ENCODE data around the gene WDR91. TPM values are rescaled to one million over a fixed set of nuclear protein-coding genes. Genes with fewer than 3 reads are reported as not detected.
"Not testable (repeated sequence)": the region's sequence is repeated elsewhere in the genome, so short reads cannot be mapped to it uniquely, and the experiment has no call there.

WDR91 gene
- total RNA-seq, 1 donor from 2014 or later: 27.1 TPM

GRCh38 chr7:135215180-135215579 lies 3.9 kb upstream of the WDR91 start:
- DNase-seq: no peak
- no peaks in the 10 kb centered on the region for H3K9me3 ChIP-seq
- no peaks in the 10 kb centered on the region for H3K27me3 ChIP-seq (ENCODE audit: low read depth)
- no peak for ATAC-seq
- H3K4me3 ChIP-seq: no peak overlapping the region
- intact Hi-C loops (cut with DNase I): no loop called here
- H3K4me1 ChIP-seq: peaks cover 6% of the 10 kb centered on the region
- TF ChIP-seq CTCF (IDR thresholded peaks at IDR 0.05): no peak
- no peaks in the 10 kb centered on the region for H3K36me3 ChIP-seq
- no peak overlapping the region for H3K27ac ChIP-seq

GRCh38 chr7:135213831-135214230 lies 2.5 kb upstream of the WDR91 start:
- intact Hi-C loops (cut with DNase I): no loop called here
- TF ChIP-seq CTCF (IDR thresholded peaks at IDR 0.05): no peak
- no peaks in the 10 kb centered on the region for H3K36me3 ChIP-seq
- H3K9me3 ChIP-seq: no peaks in the 10 kb centered on the region
- DNase-seq: no peak
- no peak overlapping the region for H3K27ac ChIP-seq
- ATAC-seq: no peak
- peaks cover 19% of the 10 kb centered on the region for H3K4me1 ChIP-seq
- H3K4me3 ChIP-seq: no peak overlapping the region
- H3K27me3 ChIP-seq (ENCODE audit: low read depth): no peaks in the 10 kb centered on the region

- Histone ChIP-seq H3K4me1 (peaks cover 36% of the 10 kb centered on the region), H3K4me3 (peak overlapping the region; percentile 84), H3K27ac (peak overlapping the region; percentile 96)
- H3K36me3 ChIP-seq; H3K9me3 ChIP-seq; intact Hi-C loops (cut with DNase I); H3K27me3 ChIP-seq (ENCODE audit: low read depth); DNase-seq: not testable (repeated sequence)
- peak in 1 of 2 donors; percentile 15 for ATAC-seq
Measured at GRCh38 chr7:135211946-135212685, 790 bp upstream of the WDR91 start.

GRCh38 chr7:135210888-135211178 lies 493 bp downstream of the WDR91 start:
- no peak for TF ChIP-seq CTCF (IDR thresholded peaks at IDR 0.05)
- Histone ChIP-seq H3K36me3 (peaks cover 2% of the 10 kb centered on the region), H3K27me3 (ENCODE audit: low read depth) (no peaks in the 10 kb centered on the region), H3K4me1 (peaks cover 45% of the 10 kb centered on the region), H3K27ac (peak overlapping the region; percentile 96), H3K4me3 (peak overlapping the region; percentile 84), H3K9me3 (no peaks in the 10 kb centered on the region)
- no peak for DNase-seq
- intact Hi-C loops (cut with DNase I): no loop called here
- peak in 1 of 2 donors; percentile 1 for ATAC-seq

- Histone ChIP-seq H3K27me3 (ENCODE audit: low read depth) (no peaks in the 10 kb centered on the region), H3K27ac (no peak overlapping the region), H3K4me3 (no peak overlapping the region), H3K4me1 (peaks cover 55% of the 10 kb centered on the region), H3K9me3 (no peaks in the 10 kb centered on the region), H3K36me3 (peaks cover 17% of the 10 kb centered on the region)
- intact Hi-C loops (cut with DNase I): no loop called here
- TF ChIP-seq CTCF (IDR thresholded peaks at IDR 0.05): no peak
- DNase-seq (no peak), ATAC-seq (no peak)
Measured at GRCh38 chr7:135209225-135209834, 2.0 kb downstream of the WDR91 start.

GRCh38 chr7:135208102-135208793 lies 3.1 kb downstream of the WDR91 start:
- ATAC-seq: no peak
- H3K27ac ChIP-seq: peak overlapping the region; percentile 31
- no peak for DNase-seq
- H3K4me1 ChIP-seq: peaks cover 55% of the 10 kb centered on the region
- peaks cover 28% of the 10 kb centered on the region for H3K36me3 ChIP-seq
- TF ChIP-seq CTCF (IDR thresholded peaks at IDR 0.05): no peak
- no peaks in the 10 kb centered on the region for H3K27me3 ChIP-seq (ENCODE audit: low read depth)
- intact Hi-C loops (cut with DNase I): no loop called here
- H3K4me3 ChIP-seq: no peak overlapping the region
- no peaks in the 10 kb centered on the region for H3K9me3 ChIP-seq
